ENCODE results near the gene CENPN. TPM values are rescaled to one million over a fixed set of nuclear protein-coding genes. Genes with fewer than 3 reads are reported as not detected.

CENPN gene
- total and polyA plus RNA-seq, 2 of the 13 experiments (the other 11 are each of a cell fraction or from before 2014, with no cell fraction given): 29.7 to 129 TPM

DNA sequence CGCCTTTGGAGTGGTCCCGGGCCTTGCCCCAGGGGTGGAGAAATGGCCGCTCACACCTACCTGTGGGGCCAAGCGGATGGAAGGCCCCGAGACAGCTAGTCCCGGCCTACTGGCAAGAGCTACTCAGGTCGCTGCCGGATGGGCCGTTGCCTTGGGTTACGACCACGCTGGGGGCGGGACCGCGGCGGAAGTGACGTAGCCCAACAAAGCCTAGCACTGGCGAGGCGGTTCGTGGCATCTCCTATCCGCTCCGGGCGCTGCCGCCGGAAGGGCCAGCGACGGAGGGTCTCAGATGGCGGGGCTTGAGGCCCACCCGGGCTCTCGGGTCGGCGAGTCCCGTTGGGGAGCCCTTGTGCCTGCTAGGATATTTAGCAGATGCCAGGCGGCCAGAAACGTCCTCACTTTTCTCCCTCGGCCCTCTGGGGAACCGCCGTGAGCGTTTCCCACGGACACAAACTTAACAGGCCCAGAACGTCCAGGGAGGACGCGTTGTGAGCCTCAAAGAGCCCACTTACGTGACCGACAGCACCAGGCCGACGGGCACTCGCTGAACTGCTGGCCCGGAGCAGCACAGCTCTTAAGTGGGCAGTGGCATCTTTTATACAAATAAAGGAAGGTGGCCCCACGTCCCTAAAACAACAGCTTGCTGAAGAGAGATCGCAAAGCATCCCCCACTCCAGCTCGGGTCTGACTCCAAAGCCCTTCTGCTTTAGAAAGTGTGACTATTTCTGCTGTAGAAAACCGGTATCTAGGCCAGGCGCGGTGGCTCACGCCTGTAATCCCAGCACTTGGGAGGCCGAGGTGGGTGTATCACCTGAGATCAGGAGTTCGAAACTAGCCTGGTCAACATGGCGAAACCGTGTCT lies 70.3 kb downstream of the CENPN start, which contains the start of gene C16orf46 (continued):
- TF ChIP-seq KDM2A (CRISPR knock-in tag; IDR thresholded peaks at IDR 0.05; ENCODE audit: borderline replicate concordance, low read depth): peak; percentile 99
- peak; percentile 79; the same call in 1 of the 2 replicates for TF ChIP-seq ZNF879 (CRISPR knock-in tag; IDR thresholded peaks at IDR 0.05)
- TF ChIP-seq ZNF577 (CRISPR knock-in tag; IDR thresholded peaks at IDR 0.05; ENCODE audit: borderline replicate concordance, low read depth): no peak
- no peak; the same call in 1 of the 2 replicates for TF ChIP-seq ZSCAN12 (CRISPR knock-in tag; IDR thresholded peaks at IDR 0.05)
- no peak for TF ChIP-seq ZNF878 (CRISPR knock-in tag; IDR thresholded peaks at IDR 0.05)
- no peak for TF ChIP-seq CEBPB (IDR thresholded peaks at IDR 0.05; ENCODE audit: borderline replicate concordance, low read depth, low read length)
- TF ChIP-seq ZNF282 (IDR thresholded peaks at IDR 0.05; ENCODE audit: partially characterized antibody): no peak
- TF ChIP-seq PHF21A (CRISPR knock-in tag; IDR thresholded peaks at IDR 0.05): peak; percentile 60; the same call in 1 of the 2 replicates
- TF ChIP-seq, protein P1, sequence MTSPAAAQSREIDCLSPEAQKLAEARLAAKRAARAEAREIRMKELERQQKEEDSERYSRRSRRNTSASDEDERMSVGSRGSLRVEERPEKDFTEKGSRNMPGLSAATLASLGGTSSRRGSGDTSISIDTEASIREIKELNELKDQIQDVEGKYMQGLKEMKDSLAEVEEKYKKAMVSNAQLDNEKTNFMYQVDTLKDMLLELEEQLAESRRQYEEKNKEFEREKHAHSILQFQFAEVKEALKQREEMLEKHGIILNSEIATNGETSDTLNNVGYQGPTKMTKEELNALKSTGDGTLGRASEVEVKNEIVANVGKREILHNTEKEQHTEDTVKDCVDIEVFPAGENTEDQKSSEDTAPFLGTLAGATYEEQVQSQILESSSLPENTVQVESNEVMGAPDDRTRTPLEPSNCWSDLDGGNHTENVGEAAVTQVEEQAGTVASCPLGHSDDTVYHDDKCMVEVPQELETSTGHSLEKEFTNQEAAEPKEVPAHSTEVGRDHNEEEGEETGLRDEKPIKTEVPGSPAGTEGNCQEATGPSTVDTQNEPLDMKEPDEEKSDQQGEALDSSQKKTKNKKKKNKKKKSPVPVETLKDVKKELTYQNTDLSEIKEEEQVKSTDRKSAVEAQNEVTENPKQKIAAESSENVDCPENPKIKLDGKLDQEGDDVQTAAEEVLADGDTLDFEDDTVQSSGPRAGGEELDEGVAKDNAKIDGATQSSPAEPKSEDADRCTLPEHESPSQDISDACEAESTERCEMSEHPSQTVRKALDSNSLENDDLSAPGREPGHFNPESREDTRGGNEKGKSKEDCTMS (CRISPR knock-in tag; conservative IDR thresholded peaks at IDR 0.05): 0 out of 2 replicates have a peak, but pooled peaks have one; percentile 16
- 0 out of 2 replicates have a peak, but pooled peaks have one; percentile 65 for TF ChIP-seq GTF3A (CRISPR knock-in tag; conservative IDR thresholded peaks at IDR 0.05)
- TF ChIP-seq, protein P2, sequence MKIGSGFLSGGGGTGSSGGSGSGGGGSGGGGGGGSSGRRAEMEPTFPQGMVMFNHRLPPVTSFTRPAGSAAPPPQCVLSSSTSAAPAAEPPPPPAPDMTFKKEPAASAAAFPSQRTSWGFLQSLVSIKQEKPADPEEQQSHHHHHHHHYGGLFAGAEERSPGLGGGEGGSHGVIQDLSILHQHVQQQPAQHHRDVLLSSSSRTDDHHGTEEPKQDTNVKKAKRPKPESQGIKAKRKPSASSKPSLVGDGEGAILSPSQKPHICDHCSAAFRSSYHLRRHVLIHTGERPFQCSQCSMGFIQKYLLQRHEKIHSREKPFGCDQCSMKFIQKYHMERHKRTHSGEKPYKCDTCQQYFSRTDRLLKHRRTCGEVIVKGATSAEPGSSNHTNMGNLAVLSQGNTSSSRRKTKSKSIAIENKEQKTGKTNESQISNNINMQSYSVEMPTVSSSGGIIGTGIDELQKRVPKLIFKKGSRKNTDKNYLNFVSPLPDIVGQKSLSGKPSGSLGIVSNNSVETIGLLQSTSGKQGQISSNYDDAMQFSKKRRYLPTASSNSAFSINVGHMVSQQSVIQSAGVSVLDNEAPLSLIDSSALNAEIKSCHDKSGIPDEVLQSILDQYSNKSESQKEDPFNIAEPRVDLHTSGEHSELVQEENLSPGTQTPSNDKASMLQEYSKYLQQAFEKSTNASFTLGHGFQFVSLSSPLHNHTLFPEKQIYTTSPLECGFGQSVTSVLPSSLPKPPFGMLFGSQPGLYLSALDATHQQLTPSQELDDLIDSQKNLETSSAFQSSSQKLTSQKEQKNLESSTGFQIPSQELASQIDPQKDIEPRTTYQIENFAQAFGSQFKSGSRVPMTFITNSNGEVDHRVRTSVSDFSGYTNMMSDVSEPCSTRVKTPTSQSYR (CRISPR knock-in tag; IDR thresholded peaks at IDR 0.05; ENCODE audit: borderline replicate concordance): peak; percentile 10; the same call in 1 of the 2 replicates
- TF ChIP-seq ZNF746 (CRISPR knock-in tag; IDR thresholded peaks at IDR 0.05): peak; percentile 83
- TF ChIP-seq, protein P3, sequence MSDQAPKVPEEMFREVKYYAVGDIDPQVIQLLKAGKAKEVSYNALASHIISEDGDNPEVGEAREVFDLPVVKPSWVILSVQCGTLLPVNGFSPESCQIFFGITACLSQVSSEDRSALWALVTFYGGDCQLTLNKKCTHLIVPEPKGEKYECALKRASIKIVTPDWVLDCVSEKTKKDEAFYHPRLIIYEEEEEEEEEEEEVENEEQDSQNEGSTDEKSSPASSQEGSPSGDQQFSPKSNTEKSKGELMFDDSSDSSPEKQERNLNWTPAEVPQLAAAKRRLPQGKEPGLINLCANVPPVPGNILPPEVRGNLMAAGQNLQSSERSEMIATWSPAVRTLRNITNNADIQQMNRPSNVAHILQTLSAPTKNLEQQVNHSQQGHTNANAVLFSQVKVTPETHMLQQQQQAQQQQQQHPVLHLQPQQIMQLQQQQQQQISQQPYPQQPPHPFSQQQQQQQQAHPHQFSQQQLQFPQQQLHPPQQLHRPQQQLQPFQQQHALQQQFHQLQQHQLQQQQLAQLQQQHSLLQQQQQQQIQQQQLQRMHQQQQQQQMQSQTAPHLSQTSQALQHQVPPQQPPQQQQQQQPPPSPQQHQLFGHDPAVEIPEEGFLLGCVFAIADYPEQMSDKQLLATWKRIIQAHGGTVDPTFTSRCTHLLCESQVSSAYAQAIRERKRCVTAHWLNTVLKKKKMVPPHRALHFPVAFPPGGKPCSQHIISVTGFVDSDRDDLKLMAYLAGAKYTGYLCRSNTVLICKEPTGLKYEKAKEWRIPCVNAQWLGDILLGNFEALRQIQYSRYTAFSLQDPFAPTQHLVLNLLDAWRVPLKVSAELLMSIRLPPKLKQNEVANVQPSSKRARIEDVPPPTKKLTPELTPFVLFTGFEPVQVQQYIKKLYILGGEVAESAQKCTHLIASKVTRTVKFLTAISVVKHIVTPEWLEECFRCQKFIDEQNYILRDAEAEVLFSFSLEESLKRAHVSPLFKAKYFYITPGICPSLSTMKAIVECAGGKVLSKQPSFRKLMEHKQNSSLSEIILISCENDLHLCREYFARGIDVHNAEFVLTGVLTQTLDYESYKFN (CRISPR knock-in tag; conservative IDR thresholded peaks at IDR 0.05): peak; percentile 57; the same call in 1 of the 2 replicates
- TF ChIP-seq, protein P4, sequence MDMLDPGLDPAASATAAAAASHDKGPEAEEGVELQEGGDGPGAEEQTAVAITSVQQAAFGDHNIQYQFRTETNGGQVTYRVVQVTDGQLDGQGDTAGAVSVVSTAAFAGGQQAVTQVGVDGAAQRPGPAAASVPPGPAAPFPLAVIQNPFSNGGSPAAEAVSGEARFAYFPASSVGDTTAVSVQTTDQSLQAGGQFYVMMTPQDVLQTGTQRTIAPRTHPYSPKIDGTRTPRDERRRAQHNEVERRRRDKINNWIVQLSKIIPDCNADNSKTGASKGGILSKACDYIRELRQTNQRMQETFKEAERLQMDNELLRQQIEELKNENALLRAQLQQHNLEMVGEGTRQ (IDR thresholded peaks at IDR 0.05; ENCODE audit: low read depth, low read length): no peak
- TF ChIP-seq, protein P4 (CRISPR knock-in tag; IDR thresholded peaks at IDR 0.05; ENCODE audit: borderline replicate concordance): no peak
- peak; percentile 17 for TF ChIP-seq TAF15 (IDR thresholded peaks at IDR 0.05; ENCODE audit: low read depth, low read length, poor library complexity, severe bottlenecking)
- no peak; the same call in 1 of the 2 replicates for TF ChIP-seq ZNF230 (CRISPR knock-in tag; IDR thresholded peaks at IDR 0.05)

All from HepG2 (cell line).